ENCODE measurements around the gene PNPLA6. TPM values are rescaled to one million over a fixed set of nuclear protein-coding genes. Genes with fewer than 3 reads are reported as not detected.
A peak's percentile ranks its signal among the peaks of the same experiment; 100 is the strongest.

Gene PNPLA6
- total RNA-seq, 1 experiment from 2014 or later: 65.8 TPM

DNA sequence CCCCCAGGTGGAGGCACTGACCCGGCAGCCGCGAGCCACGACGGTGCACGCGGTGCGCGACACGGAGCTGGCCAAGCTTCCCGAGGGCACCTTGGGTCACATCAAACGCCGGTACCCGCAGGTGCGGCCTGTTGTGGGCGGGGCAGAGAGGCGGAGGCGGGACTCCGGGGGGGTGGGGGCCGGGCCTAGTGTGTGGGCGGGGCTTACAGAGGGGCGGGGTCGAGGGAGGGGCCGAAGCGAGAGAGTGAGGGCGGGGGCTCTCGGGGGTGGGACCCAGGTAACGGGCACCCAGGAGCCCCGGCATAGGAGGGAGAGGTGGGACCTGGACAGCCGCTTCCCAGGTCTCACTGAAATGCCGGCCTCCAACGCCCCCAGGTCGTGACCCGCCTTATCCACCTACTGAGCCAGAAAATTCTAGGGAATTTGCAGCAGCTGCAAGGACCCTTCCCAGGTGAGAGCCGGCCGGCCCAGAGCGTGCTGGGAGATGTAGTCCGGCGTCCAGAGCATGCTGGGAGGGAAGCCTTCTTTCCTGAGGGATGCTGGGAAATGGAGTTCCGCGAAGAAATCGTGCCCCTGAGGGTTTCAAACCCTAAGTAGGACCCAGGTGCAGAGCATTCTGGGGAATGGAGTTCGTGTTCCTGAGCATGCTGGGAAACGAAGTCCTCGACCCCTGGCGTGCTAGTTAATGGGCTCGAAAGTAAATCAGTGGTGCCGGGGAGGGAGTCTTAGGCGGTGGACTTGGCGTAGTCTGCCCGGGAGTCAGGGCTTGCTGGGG is 15.7 kb downstream of the PNPLA6 start:
- H3K9me3 ChIP-seq (ENCODE audit: low read length): no peaks in the 10 kb centered on the region
- no peaks in the 10 kb centered on the region for H3K9me2 ChIP-seq (replicated peaks; ENCODE audit: insufficient read depth, low read length)
- H3K4me2 ChIP-seq (ENCODE audit: low read depth, low read length, poor library complexity, severe bottlenecking): no peak overlapping the region
- peaks cover 13% of the 10 kb centered on the region for H3K36me3 ChIP-seq (ENCODE audit: insufficient read depth, low read length)
- peak; percentile 63 for DNase-seq
- H3K4me3 ChIP-seq (ENCODE audit: low read length): no peak overlapping the region
- H3K27ac ChIP-seq (ENCODE audit: low read length): no peak overlapping the region
- H4K20me1 ChIP-seq (ENCODE audit: insufficient read depth, low read depth, low read length): no peaks in the 10 kb centered on the region
- no peak overlapping the region for H2AFZ ChIP-seq (ENCODE audit: low read length)
- no peaks in the 10 kb centered on the region for H3K4me1 ChIP-seq (ENCODE audit: low read length)
- H3K27me3 ChIP-seq (ENCODE audit: low read length): no peaks in the 10 kb centered on the region
- H3K9ac ChIP-seq (ENCODE audit: low read length): no peak overlapping the region
- no peaks in the 10 kb centered on the region for H3K79me2 ChIP-seq (ENCODE audit: low read length)

DNA sequence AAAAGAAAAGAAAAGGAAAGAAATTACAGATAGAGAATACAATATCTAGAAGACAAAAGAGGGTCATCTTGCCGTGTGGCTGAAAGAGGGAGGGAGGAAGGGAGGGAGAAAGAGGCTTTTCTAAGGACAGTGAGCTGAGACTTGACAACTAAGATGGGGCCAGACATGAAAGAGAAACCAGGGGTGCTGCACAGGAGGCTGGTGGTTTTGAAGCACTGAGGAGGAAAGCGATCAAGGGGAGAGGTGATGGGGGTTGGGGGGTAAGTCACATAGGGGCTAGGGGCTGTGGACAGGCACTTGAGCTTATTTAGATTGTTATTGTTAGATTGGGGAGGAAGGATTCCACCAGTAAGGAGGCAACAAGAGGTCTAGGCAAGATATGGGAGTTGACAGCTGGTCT is 17.3 kb downstream of the PNPLA6 start:
- no peak overlapping the region for H3K9ac ChIP-seq (ENCODE audit: low read length)
- no peaks in the 10 kb centered on the region for H4K20me1 ChIP-seq (ENCODE audit: insufficient read depth, low read depth, low read length)
- no peaks in the 10 kb centered on the region for H3K4me1 ChIP-seq (ENCODE audit: low read length)
- H3K4me2 ChIP-seq (ENCODE audit: low read depth, low read length, poor library complexity, severe bottlenecking): no peak overlapping the region
- H2AFZ ChIP-seq (ENCODE audit: low read length): no peak overlapping the region
- no peaks in the 10 kb centered on the region for H3K79me2 ChIP-seq (ENCODE audit: low read length)
- no peaks in the 10 kb centered on the region for H3K9me3 ChIP-seq (ENCODE audit: low read length)
- no peak overlapping the region for H3K27ac ChIP-seq (ENCODE audit: low read length)
- no peaks in the 10 kb centered on the region for H3K9me2 ChIP-seq (replicated peaks; ENCODE audit: insufficient read depth, low read length)
- H3K27me3 ChIP-seq (ENCODE audit: low read length): no peaks in the 10 kb centered on the region
- no peak for DNase-seq
- no peak overlapping the region for H3K4me3 ChIP-seq (ENCODE audit: low read length)
- peaks cover 13% of the 10 kb centered on the region for H3K36me3 ChIP-seq (ENCODE audit: insufficient read depth, low read length)

GRCh38 chr19:7554565-7554964 is 19.0 kb downstream of the PNPLA6 start:
- Histone ChIP-seq H3K36me3 (ENCODE audit: insufficient read depth, low read length) (peaks cover 13% of the 10 kb centered on the region), H3K27me3 (ENCODE audit: low read length) (no peaks in the 10 kb centered on the region), H2AFZ (ENCODE audit: low read length) (no peak overlapping the region), H3K4me3 (ENCODE audit: low read length) (no peak overlapping the region), H3K9me3 (ENCODE audit: low read length) (no peaks in the 10 kb centered on the region), H3K27ac (ENCODE audit: low read length) (no peak overlapping the region), H3K9ac (ENCODE audit: low read length) (no peak overlapping the region), H3K9me2 (replicated peaks; ENCODE audit: insufficient read depth, low read length) (no peaks in the 10 kb centered on the region), H4K20me1 (ENCODE audit: insufficient read depth, low read depth, low read length) (no peaks in the 10 kb centered on the region), H3K79me2 (ENCODE audit: low read length) (no peaks in the 10 kb centered on the region), H3K4me1 (ENCODE audit: low read length) (no peaks in the 10 kb centered on the region), H3K4me2 (ENCODE audit: low read depth, low read length, poor library complexity, severe bottlenecking) (no peak overlapping the region)
- DNase-seq: no peak

DNA sequence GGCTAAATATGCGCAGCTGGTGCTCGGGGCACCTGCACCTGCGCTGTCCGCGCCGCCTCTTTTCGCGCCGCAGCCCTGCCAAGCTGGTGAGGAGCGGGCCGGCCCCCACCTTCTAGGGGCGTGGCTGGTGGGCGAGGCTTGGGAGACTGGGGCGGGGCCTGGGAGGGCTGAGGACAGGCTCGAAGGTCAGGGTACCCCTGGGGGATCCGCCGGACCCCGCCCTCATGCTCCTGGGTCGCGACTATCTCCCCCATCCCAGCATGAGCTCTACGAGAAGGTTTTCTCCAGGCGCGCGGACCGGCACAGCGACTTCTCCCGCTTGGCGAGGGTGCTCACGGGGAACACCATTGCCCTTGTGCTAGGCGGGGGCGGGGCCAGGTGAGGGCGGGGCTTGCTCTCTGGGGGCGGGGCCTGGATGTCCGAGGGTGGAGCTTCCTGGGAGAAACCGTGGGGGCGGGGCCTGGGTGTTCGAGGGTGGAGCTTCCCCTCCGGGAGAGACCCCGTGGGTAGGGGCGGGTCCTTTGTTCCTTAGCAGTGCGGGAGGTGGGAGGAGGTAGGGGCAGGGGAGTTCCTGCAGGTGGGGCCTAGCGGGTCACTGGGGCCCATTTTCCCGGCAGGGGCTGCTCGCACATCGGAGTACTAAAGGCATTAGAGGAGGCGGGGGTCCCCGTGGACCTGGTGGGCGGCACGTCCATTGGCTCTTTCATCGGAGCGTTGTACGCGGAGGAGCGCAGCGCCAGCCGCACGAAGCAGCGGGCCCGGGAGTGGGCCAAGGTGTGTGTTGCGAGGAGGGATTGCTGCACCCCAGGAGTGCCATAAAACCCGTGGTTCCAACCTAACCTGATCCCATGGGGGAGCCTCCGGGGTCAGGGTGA is 19.7 kb downstream of the PNPLA6 start:
- Histone ChIP-seq H3K27ac (ENCODE audit: low read length) (no peak overlapping the region), H3K27me3 (ENCODE audit: low read length) (no peaks in the 10 kb centered on the region), H3K4me3 (ENCODE audit: low read length) (no peak overlapping the region), H3K9ac (ENCODE audit: low read length) (no peak overlapping the region), H2AFZ (ENCODE audit: low read length) (no peak overlapping the region), H3K79me2 (ENCODE audit: low read length) (no peaks in the 10 kb centered on the region), H3K4me1 (ENCODE audit: low read length) (no peaks in the 10 kb centered on the region), H3K9me2 (replicated peaks; ENCODE audit: insufficient read depth, low read length) (no peaks in the 10 kb centered on the region), H3K36me3 (ENCODE audit: insufficient read depth, low read length) (peaks cover 13% of the 10 kb centered on the region), H3K4me2 (ENCODE audit: low read depth, low read length, poor library complexity, severe bottlenecking) (no peak overlapping the region), H3K9me3 (ENCODE audit: low read length) (no peaks in the 10 kb centered on the region), H4K20me1 (ENCODE audit: insufficient read depth, low read depth, low read length) (no peaks in the 10 kb centered on the region)
- peak; percentile 60 for DNase-seq

GRCh38 chr19:7556696-7557315 is 21.3 kb downstream of the PNPLA6 start:
- Histone ChIP-seq H3K4me1 (ENCODE audit: low read length) (no peaks in the 10 kb centered on the region), H3K4me2 (ENCODE audit: low read depth, low read length, poor library complexity, severe bottlenecking) (no peak overlapping the region), H3K79me2 (ENCODE audit: low read length) (no peaks in the 10 kb centered on the region), H3K27ac (ENCODE audit: low read length) (no peak overlapping the region), H3K4me3 (ENCODE audit: low read length) (no peak overlapping the region), H3K27me3 (ENCODE audit: low read length) (no peaks in the 10 kb centered on the region), H4K20me1 (ENCODE audit: insufficient read depth, low read depth, low read length) (no peaks in the 10 kb centered on the region), H3K9me2 (replicated peaks; ENCODE audit: insufficient read depth, low read length) (no peaks in the 10 kb centered on the region), H2AFZ (ENCODE audit: low read length) (no peak overlapping the region), H3K36me3 (ENCODE audit: insufficient read depth, low read length) (peaks cover 8% of the 10 kb centered on the region; the same call in 1 of the 2 replicates), H3K9ac (ENCODE audit: low read length) (no peak overlapping the region), H3K9me3 (ENCODE audit: low read length) (no peaks in the 10 kb centered on the region)
- DNase-seq: no peak

DNA sequence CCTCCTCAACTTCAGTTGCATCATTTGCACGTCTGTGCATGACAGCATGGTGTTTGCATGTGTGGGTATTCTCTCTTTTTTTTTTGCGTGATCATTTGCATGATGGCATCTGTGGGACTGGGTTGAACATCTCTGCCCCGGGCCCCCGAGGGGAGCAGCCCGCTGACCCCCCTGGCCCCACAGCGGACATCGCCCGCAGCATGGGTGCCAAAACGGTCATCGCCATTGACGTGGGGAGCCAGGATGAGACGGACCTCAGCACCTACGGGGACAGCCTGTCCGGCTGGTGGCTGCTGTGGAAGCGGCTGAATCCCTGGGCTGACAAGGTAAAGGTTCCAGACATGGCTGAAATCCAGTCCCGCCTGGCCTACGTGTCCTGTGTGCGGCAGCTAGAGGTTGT is 23.1 kb downstream of the PNPLA6 start:
- no peaks in the 10 kb centered on the region for H3K27me3 ChIP-seq (ENCODE audit: low read length)
- H2AFZ ChIP-seq (ENCODE audit: low read length): no peak overlapping the region
- no peaks in the 10 kb centered on the region for H4K20me1 ChIP-seq (ENCODE audit: insufficient read depth, low read depth, low read length)
- no peaks in the 10 kb centered on the region for H3K9me2 ChIP-seq (replicated peaks; ENCODE audit: insufficient read depth, low read length)
- H3K9me3 ChIP-seq (ENCODE audit: low read length): no peaks in the 10 kb centered on the region
- no peak overlapping the region for H3K4me2 ChIP-seq (ENCODE audit: low read depth, low read length, poor library complexity, severe bottlenecking)
- DNase-seq: no peak
- H3K79me2 ChIP-seq (ENCODE audit: low read length): no peaks in the 10 kb centered on the region
- no peak overlapping the region for H3K4me3 ChIP-seq (ENCODE audit: low read length)
- H3K36me3 ChIP-seq (ENCODE audit: insufficient read depth, low read length): peaks cover 8% of the 10 kb centered on the region; the same call in 1 of the 2 replicates
- H3K27ac ChIP-seq (ENCODE audit: low read length): no peak overlapping the region
- H3K9ac ChIP-seq (ENCODE audit: low read length): no peak overlapping the region
- H3K4me1 ChIP-seq (ENCODE audit: low read length): no peaks in the 10 kb centered on the region

- no peak overlapping the region for H3K4me2 ChIP-seq (ENCODE audit: low read depth, low read length, poor library complexity, severe bottlenecking)
- H3K4me1 ChIP-seq (ENCODE audit: low read length): no peaks in the 10 kb centered on the region
- H3K9me2 ChIP-seq (replicated peaks; ENCODE audit: insufficient read depth, low read length): no peaks in the 10 kb centered on the region
- no peak for DNase-seq
- no peak overlapping the region for H2AFZ ChIP-seq (ENCODE audit: low read length)
- H3K36me3 ChIP-seq (ENCODE audit: insufficient read depth, low read length): peaks cover 8% of the 10 kb centered on the region; the same call in 1 of the 2 replicates
- no peak overlapping the region for H3K9ac ChIP-seq (ENCODE audit: low read length)
- no peak overlapping the region for H3K27ac ChIP-seq (ENCODE audit: low read length)
- no peak overlapping the region for H3K4me3 ChIP-seq (ENCODE audit: low read length)
- no peaks in the 10 kb centered on the region for H3K9me3 ChIP-seq (ENCODE audit: low read length)
- no peaks in the 10 kb centered on the region for H3K27me3 ChIP-seq (ENCODE audit: low read length)
- no peaks in the 10 kb centered on the region for H3K79me2 ChIP-seq (ENCODE audit: low read length)
- H4K20me1 ChIP-seq (ENCODE audit: insufficient read depth, low read depth, low read length): no peaks in the 10 kb centered on the region
These were observed 23.6 kb downstream of the PNPLA6 start for GRCh38 chr19:7559102-7559501.

DNA sequence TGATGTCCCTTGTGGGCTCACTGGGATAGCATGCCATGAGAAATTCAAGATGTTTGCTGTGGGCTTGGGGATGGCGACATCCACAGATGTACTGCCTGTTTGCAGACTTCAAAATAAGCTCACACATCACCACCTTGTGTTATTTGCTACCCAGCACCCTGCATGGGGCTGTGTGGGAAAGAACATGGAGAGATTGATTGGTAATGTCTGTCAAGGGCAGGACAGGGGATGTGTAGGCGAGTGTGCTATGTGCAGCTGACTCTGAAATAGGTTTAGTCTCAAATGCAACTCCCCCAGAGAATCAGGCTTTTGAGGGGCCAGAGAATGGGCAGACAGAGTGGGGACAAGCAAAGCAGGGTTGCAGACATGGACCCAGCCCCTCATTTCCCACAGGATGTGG is 24.7 kb downstream of the PNPLA6 start:
- Histone ChIP-seq H3K27ac (ENCODE audit: low read length) (no peak overlapping the region), H3K79me2 (ENCODE audit: low read length) (no peaks in the 10 kb centered on the region), H3K4me1 (ENCODE audit: low read length) (no peaks in the 10 kb centered on the region), H3K27me3 (ENCODE audit: low read length) (no peaks in the 10 kb centered on the region), H4K20me1 (ENCODE audit: insufficient read depth, low read depth, low read length) (no peaks in the 10 kb centered on the region), H3K4me2 (ENCODE audit: low read depth, low read length, poor library complexity, severe bottlenecking) (no peak overlapping the region), H3K4me3 (ENCODE audit: low read length) (no peak overlapping the region), H3K9ac (ENCODE audit: low read length) (no peak overlapping the region), H3K36me3 (ENCODE audit: insufficient read depth, low read length) (peaks cover 3% of the 10 kb centered on the region; the same call in 1 of the 2 replicates), H2AFZ (ENCODE audit: low read length) (no peak overlapping the region), H3K9me3 (ENCODE audit: low read length) (no peaks in the 10 kb centered on the region), H3K9me2 (replicated peaks; ENCODE audit: insufficient read depth, low read length) (no peaks in the 10 kb centered on the region)
- no peak for DNase-seq
